Activated gamma-delta T cell (primary cell): Measurements from ENCODE around the gene PLEKHA4.

Experiments
- DNase-seq: peaks from one replicate; lab custom pipeline; 2025; lab: John Stamatoyannopoulos, UW

Gene PLEKHA4

GRCh38 chr19:48830088-48830487 lies 38.3 kb downstream of the PLEKHA4 start:
- DNase-seq: no peak

DNA sequence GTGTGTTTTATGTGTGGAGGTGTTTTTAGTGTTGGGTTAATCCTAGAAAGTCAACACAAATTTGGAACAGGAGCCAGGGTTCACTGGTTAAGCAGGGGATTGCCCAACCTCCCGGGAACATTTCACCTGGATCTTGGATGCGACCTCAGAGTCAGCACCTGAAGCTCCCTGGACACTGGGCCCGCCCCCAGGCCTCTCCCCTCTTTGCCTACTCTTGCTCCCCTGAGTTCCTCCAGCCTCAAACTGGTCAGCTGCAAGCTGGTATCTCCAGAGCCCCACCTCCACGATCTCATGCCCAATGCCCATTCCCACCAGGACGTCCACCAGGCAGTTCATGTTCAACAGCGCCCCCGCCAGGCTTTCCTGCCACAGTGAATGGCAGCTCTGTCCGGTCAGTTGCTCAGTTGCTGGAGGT lies 41.8 kb downstream of the PLEKHA4 start:
- no peak for DNase-seq

- DNase-seq: no peak
These were observed 45.9 kb downstream of the PLEKHA4 start for GRCh38 chr19:48822514-48822913.

DNA sequence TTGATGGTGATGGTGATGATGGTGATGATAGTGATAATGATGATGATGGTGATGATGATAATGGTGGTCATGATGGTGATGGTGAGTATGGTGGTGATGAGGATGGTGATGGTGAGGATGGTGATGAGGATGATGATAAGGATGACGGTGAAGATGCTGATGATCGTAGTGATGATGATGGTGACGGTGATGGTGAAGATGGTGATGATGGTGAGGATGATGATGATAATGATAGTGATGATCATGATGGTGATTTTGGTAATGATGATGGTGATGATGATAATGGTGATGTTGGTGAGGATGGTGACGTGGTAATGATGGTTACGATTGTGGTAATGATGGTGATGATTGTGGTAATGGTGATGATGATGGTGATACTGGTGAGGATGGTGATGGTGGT lies 46.8 kb downstream of the PLEKHA4 start:
- DNase-seq: no peak

- DNase-seq: no peak
These were observed 49.0 kb downstream of the PLEKHA4 start for GRCh38 chr19:48819366-48819816.

GRCh38 chr19:48818234-48818820 lies 50.1 kb downstream of the PLEKHA4 start:
- DNase-seq: no peak

- DNase-seq: no peak
These were observed 50.8 kb downstream of the PLEKHA4 start for GRCh38 chr19:48817585-48818124.

GRCh38 chr19:48815870-48816501 lies 52.4 kb downstream of the PLEKHA4 start:
- no peak for DNase-seq

DNA sequence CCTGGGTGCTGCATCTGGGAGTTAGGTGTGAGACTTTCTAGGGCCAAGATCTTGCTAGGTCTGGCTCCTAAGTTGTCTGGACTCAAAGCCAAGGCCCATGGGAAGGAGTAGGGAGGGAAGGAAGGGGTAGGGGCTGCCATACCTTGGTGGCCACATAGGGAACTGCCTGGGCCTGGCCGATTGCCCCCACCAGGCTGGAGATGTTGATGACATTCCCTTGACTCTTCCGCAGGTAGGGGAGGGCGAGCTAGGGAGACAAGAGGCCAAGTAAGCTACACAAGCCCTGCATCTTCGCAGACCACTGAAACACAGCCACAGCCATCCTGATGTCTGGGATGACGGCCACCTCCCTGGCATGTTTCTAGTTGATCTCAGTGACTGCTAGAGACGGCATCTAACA lies 53.5 kb downstream of the PLEKHA4 start:
- no peak for DNase-seq

- no peak for DNase-seq
These were observed 55.1 kb downstream of the PLEKHA4 start for GRCh38 chr19:48813123-48813913.

DNA sequence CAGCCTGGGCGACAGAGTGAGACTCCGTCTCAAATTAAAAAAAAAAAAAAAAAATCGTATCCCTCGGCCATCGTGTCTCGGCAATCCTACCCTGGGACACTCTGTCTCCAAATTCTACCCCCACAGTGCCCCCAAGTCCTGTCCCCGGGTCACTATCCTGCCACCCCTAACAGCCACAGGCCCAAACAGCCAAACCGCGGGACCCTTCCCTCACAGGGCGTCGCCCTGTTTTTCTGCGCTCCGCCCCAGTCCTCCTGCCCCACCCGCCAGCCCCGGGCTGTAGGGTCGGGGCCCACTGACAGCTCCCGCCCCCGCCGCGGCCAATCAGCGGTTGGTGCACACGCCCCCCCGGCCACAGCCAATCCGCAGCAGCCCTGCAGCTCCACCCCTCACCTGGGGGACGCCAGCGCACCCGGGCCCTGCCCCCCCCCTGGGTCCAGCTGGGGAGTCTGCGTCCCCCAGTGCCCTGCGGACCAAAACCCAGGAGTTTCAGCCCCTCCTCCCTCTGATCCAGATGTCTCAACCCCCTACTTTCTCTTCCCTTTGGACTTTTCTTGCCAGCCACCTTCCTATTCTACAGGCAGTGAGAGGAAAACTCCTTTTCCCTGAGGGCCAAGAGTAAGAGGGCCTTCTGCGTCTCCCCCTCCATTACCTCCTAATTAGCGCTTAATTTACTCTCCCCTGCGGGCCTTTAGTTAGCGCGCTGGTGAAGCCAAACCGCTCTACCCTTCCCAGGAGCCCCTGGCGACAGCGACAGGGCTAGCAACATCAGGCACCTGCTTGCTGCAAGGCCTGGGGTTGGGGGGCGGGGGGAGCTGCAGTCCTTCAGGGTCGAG lies 56.1 kb downstream of the PLEKHA4 start:
- DNase-seq: peak; percentile 26

- DNase-seq: no peak
These were observed 58.3 kb downstream of the PLEKHA4 start for GRCh38 chr19:48810151-48810550.

- no peak for DNase-seq
These were observed 60.7 kb downstream of the PLEKHA4 start for GRCh38 chr19:48807590-48808308.

GRCh38 chr19:48806818-48807589 lies 61.4 kb downstream of the PLEKHA4 start:
- DNase-seq: no peak

GRCh38 chr19:48806518-48806817 lies 61.9 kb downstream of the PLEKHA4 start:
- no peak for DNase-seq

- no peak for DNase-seq
These were observed 63.0 kb downstream of the PLEKHA4 start for GRCh38 chr19:48805452-48805851.

GRCh38 chr19:48804496-48804895 lies 63.9 kb downstream of the PLEKHA4 start:
- no peak for DNase-seq

- DNase-seq: no peak
These were observed 65.8 kb downstream of the PLEKHA4 start for GRCh38 chr19:48802623-48803022.

- no peak for DNase-seq
These were observed 68.8 kb downstream of the PLEKHA4 start for GRCh38 chr19:48799358-48800300.
